SK-N-MC (cell line): Measurements from ENCODE around the gene DOCK4.

Source experiments
- EZH2 ChIP-seq: fragments of 200-600 bp; sonication (generic); IDR thresholded peaks from one replicate; pipeline ENCODE4 v1.6.1; 2017; ENCODE audit warnings: antibody characterized with exemption
- POLR2AphosphoS5 ChIP-seq: IDR thresholded peaks from 2 replicates; pipeline ENCODE4 v1.6.1; 2012; ENCODE audit warnings: mild to moderate bottlenecking, low read depth, low read length, borderline replicate concordance

- TF ChIP-seq EZH2 (no peak), POLR2AphosphoS5 (no peak)
Measured at GRCh38 chr7:111803015-111803758, 403.0 kb downstream of the DOCK4 start.
